ENCODE results near the gene TEX52.

DNA sequence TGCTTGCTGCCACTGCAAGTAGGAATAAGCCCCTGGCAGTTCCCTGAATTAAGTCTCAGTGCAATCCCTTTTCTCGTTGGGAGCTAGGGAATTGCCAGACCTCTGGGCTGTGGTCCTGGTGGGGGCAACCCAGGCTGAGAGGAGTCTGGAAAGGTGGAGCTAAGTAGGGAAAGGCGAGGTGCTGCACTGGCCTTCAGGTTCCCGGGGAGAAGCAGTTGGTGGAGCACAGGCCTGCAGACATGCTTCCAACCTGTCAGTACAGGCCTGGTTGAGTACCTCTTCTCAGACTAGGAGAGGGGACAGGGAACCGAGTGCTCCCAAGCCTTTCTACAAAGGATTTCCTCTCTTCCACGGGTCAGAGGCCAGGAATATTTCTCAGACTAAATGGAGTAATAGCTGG, 23.5 kb downstream of the TEX52 start:
- TF ChIP-seq TCF7L2 (IDR thresholded peaks at IDR 0.05; ENCODE audit: borderline replicate concordance, extremely low read depth, insufficient read depth, insufficient read length) (no peak), POLR2A (IDR thresholded peaks at IDR 0.05; ENCODE audit: borderline replicate concordance, extremely low read depth, insufficient read depth, insufficient read length) (no peak), CEBPB (IDR thresholded peaks at IDR 0.05; ENCODE audit: low read depth) (no peak), EZH2 (IDR thresholded peaks at IDR 0.05) (no peak), RAD21 (IDR thresholded peaks at IDR 0.05; ENCODE audit: low read depth) (no peak), ZFX (IDR thresholded peaks at IDR 0.05) (no peak), POLR2AphosphoS5 (IDR thresholded peaks at IDR 0.05; ENCODE audit: low read depth, low read length) (no peak)
- TF ChIP-seq, protein P1, sequence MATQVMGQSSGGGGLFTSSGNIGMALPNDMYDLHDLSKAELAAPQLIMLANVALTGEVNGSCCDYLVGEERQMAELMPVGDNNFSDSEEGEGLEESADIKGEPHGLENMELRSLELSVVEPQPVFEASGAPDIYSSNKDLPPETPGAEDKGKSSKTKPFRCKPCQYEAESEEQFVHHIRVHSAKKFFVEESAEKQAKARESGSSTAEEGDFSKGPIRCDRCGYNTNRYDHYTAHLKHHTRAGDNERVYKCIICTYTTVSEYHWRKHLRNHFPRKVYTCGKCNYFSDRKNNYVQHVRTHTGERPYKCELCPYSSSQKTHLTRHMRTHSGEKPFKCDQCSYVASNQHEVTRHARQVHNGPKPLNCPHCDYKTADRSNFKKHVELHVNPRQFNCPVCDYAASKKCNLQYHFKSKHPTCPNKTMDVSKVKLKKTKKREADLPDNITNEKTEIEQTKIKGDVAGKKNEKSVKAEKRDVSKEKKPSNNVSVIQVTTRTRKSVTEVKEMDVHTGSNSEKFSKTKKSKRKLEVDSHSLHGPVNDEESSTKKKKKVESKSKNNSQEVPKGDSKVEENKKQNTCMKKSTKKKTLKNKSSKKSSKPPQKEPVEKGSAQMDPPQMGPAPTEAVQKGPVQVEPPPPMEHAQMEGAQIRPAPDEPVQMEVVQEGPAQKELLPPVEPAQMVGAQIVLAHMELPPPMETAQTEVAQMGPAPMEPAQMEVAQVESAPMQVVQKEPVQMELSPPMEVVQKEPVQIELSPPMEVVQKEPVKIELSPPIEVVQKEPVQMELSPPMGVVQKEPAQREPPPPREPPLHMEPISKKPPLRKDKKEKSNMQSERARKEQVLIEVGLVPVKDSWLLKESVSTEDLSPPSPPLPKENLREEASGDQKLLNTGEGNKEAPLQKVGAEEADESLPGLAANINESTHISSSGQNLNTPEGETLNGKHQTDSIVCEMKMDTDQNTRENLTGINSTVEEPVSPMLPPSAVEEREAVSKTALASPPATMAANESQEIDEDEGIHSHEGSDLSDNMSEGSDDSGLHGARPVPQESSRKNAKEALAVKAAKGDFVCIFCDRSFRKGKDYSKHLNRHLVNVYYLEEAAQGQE (IDR thresholded peaks at IDR 0.05; ENCODE audit: low read depth) = no peak
- TF ChIP-seq, protein P2, sequence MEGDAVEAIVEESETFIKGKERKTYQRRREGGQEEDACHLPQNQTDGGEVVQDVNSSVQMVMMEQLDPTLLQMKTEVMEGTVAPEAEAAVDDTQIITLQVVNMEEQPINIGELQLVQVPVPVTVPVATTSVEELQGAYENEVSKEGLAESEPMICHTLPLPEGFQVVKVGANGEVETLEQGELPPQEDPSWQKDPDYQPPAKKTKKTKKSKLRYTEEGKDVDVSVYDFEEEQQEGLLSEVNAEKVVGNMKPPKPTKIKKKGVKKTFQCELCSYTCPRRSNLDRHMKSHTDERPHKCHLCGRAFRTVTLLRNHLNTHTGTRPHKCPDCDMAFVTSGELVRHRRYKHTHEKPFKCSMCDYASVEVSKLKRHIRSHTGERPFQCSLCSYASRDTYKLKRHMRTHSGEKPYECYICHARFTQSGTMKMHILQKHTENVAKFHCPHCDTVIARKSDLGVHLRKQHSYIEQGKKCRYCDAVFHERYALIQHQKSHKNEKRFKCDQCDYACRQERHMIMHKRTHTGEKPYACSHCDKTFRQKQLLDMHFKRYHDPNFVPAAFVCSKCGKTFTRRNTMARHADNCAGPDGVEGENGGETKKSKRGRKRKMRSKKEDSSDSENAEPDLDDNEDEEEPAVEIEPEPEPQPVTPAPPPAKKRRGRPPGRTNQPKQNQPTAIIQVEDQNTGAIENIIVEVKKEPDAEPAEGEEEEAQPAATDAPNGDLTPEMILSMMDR (IDR thresholded peaks at IDR 0.05 in 2 of 3, conservative IDR thresholded peaks at IDR 0.05 in 1 of 3; ENCODE audit: borderline replicate concordance in 1 of 3, insufficient read depth in 1 of 3, low read depth in 2 of 3, low read length in 2 of 3) = no peak
- TF ChIP-seq, protein P3, sequence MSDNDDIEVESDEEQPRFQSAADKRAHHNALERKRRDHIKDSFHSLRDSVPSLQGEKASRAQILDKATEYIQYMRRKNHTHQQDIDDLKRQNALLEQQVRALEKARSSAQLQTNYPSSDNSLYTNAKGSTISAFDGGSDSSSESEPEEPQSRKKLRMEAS (IDR thresholded peaks at IDR 0.05) = no peak

All from HCT116 (cell line).